GM12873 (cell line): ENCODE data around the gene CASTOR2.

ENCODE experiments used
- TF ChIP-seq, protein P1 (sequence below): IDR thresholded peaks from 2 replicates; pipeline ENCODE4 v1.5.1; 2012; ENCODE audit warnings: low read depth, mild to moderate bottlenecking, moderate library complexity, low read length, control low read depth; ENCODE audit not compliant: insufficient read depth; ENCODE audit errors: missing control alignments

The CASTOR2 gene

DNA sequence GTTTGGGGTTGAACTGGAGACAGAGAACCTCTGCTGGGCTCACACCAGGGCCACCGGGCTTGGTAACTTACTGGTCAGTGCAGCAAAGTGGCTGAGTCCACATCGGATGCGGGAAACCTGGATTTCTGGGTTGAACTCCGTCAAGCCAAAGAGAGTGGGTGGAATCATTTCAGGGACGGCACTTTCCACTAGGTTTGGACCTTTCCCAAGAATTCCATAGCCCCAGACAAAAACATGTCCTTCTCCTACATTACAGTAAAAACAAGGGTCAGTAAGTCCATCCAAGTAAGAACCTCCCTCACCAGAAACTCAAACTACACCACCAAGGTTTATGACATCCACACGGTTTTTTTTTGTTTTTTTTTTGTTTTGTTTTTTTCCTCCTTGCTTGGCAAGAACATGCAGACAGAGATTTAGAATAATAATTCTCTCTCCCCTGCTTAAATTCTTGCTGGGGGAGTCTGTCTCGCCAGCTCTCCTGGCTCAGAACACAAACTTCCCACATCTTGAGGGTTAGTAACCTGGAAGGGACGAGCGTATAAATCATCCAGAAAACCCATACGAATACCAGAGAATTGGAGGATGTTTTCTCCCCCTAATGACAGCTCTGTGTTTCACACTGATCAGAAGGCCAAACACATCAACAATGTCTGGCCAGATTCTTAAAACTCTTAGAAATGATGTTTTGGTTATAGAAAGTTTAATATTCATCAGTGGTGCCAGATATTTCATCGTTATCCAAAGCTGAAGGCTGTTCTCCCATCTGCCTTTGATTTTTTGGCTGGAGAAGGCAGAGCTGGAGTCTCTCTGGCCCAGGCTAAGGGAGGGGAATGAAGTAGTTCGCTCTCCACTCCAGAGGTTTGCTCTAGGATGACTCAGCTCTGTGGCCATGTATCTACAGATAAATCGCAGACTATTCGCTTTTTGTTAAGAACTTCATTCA, 91.6 kb downstream of the CASTOR2 start:
- TF ChIP-seq, protein P1, sequence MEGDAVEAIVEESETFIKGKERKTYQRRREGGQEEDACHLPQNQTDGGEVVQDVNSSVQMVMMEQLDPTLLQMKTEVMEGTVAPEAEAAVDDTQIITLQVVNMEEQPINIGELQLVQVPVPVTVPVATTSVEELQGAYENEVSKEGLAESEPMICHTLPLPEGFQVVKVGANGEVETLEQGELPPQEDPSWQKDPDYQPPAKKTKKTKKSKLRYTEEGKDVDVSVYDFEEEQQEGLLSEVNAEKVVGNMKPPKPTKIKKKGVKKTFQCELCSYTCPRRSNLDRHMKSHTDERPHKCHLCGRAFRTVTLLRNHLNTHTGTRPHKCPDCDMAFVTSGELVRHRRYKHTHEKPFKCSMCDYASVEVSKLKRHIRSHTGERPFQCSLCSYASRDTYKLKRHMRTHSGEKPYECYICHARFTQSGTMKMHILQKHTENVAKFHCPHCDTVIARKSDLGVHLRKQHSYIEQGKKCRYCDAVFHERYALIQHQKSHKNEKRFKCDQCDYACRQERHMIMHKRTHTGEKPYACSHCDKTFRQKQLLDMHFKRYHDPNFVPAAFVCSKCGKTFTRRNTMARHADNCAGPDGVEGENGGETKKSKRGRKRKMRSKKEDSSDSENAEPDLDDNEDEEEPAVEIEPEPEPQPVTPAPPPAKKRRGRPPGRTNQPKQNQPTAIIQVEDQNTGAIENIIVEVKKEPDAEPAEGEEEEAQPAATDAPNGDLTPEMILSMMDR: no peak

- TF ChIP-seq, protein P1: no peak
Measured at GRCh38 chr7:75058406-75058805, 93.9 kb downstream of the CASTOR2 start.

DNA sequence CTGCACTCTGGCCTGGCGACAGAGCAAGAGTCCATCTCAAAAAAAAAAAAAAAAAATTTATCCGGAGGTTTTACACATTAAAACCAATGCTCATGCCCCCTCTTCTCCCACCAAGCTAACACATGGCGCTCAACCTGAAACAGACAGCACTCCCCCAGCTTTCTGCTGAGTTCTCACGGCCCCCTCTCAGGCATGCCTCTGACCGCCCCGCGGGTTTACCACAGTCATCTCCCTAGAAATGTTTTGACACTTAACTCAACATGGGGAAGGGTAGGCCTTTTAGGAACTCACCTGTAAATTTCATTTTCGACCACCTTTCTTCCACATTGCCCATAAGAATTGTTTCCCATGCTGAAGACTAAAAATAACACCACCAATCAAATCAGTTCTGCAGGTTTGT, 99.8 kb downstream of the CASTOR2 start:
- TF ChIP-seq, protein P1: no peak

GRCh38 chr7:75064801-75065200, 100.3 kb downstream of the CASTOR2 start:
- TF ChIP-seq, protein P1: no peak

- TF ChIP-seq, protein P1: no peak
Measured at GRCh38 chr7:75066521-75066920, 102.0 kb downstream of the CASTOR2 start.

GRCh38 chr7:75072981-75073283, 108.4 kb downstream of the CASTOR2 start:
- TF ChIP-seq, protein P1: no peak
